H1 (cell line): ENCODE data around the gene C5. TPM values are rescaled to one million over a fixed set of nuclear protein-coding genes. Genes with fewer than 3 reads are reported as not detected.

Source experiments
- CTCF ChIA-PET: fragments of 300-600 bp; sonication (Branson Sonifier 250); formaldehyde crosslinking; loops from one replicate; lab custom pipeline; 2021; ENCODE audit not compliant: partially characterized antibody; lab: Charles Lee
- POLR2A ChIA-PET: fragments of 300-600 bp; sonication (Branson Sonifier 250); formaldehyde crosslinking; loops from one replicate; lab custom pipeline; 2021; ENCODE audit warnings: inconsistent platforms; ENCODE audit not compliant: partially characterized antibody; lab: Charles Lee
- DNase-seq, 2 experiments: peaks; one replicate each; pipeline versions ENCODE4 v3.0.0 to v3.0.0-alpha.2; 2010 to 2022; ENCODE audit warnings: low spot score in 2 of 2, low read depth in 1 of 2, mixed read lengths in 1 of 2
- FAIRE-seq: peaks from 2 replicates; lab custom pipeline; 2011; peaks lifted over from hg19 to GRCh38; lab: Jason Lieb, UNC
- H2AFZ ChIP-seq: 2 replicates; pipeline ENCODE4 v1.8.1; 2012; ENCODE audit warnings: low read length, inconsistent platforms
- H2AK5ac ChIP-seq: 2 replicates; pipeline ENCODE4 v1.6.1; 2013; ENCODE audit warnings: low read depth, low read length
- H2BK120ac ChIP-seq: replicated peaks from 2 replicates; pipeline ENCODE3; 2013; ENCODE audit warnings: low read depth, low read length, inconsistent platforms
- H2BK12ac ChIP-seq: 2 replicates; pipeline ENCODE4 v1.6.1; 2013; ENCODE audit warnings: low read depth, low read length
- H2BK15ac ChIP-seq: 2 replicates; pipeline ENCODE4 v1.6.1; 2013; ENCODE audit warnings: low read length
- H2BK20ac ChIP-seq: 2 replicates; pipeline ENCODE4 v1.6.1; 2013; ENCODE audit warnings: low read length
- H2BK5ac ChIP-seq: 2 replicates; pipeline ENCODE4 v1.6.1; 2013; ENCODE audit warnings: low read depth, low read length
- H3K14ac ChIP-seq: 2 replicates; pipeline ENCODE4 v1.6.1; 2013; ENCODE audit warnings: inconsistent platforms; ENCODE audit not compliant: insufficient read length
- H3K18ac ChIP-seq: 2 replicates; pipeline ENCODE4 v1.6.1; 2013; ENCODE audit warnings: low read length; ENCODE audit errors: extremely low read depth
- H3K23ac ChIP-seq: 2 replicates; pipeline ENCODE4 v1.6.1; 2013; ENCODE audit warnings: inconsistent platforms; ENCODE audit not compliant: insufficient read length
- H3K23me2 ChIP-seq: 2 replicates; pipeline ENCODE4 v1.6.1; 2013; ENCODE audit warnings: low read depth, low read length
- H3K27ac ChIP-seq: 2 replicates; pipeline ENCODE4 v1.6.1; 2011; ENCODE audit warnings: low read depth, low read length, inconsistent platforms
- H3K27me3 ChIP-seq, 4 experiments: replicated peaks in 1 of 4; 1 replicate in 1 of 4; 2 replicates in 3 of 4; pipeline versions ENCODE4 v1.6.1 to v1.8.1; 2011 to 2013; ENCODE audit warnings: low read length in 3 of 4, mild to moderate bottlenecking in 3 of 4, inconsistent platforms in 2 of 4, mixed read lengths in 2 of 4, moderate library complexity in 1 of 4; ENCODE audit not compliant: control insufficient read depth in 3 of 4, insufficient read depth in 3 of 4; ENCODE audit errors: extremely low read depth in 1 of 4
- H3K36me3 ChIP-seq, 4 experiments: 2 replicates each; pipeline versions ENCODE4 v1.6.1 to v1.8.1; 2011 to 2013; ENCODE audit warnings: mild to moderate bottlenecking in 4 of 4, low read length in 3 of 4, moderate library complexity in 2 of 4, control low read depth in 1 of 4, inconsistent platforms in 1 of 4; ENCODE audit not compliant: insufficient read depth in 4 of 4, control insufficient read depth in 2 of 4
- H3K4ac ChIP-seq: replicated peaks from 2 replicates; pipeline ENCODE3; 2013; ENCODE audit warnings: low read length, low read depth, mixed read lengths, inconsistent platforms; ENCODE audit not compliant: insufficient read length
- H3K4me1 ChIP-seq, 4 experiments: replicated peaks in 1 of 4; 1 replicate in 1 of 4; 2 replicates in 3 of 4; pipeline versions ENCODE4 v1.6.1 to v1.8.1; 2011 to 2013; ENCODE audit warnings: low read length in 3 of 4, inconsistent platforms in 2 of 4, mixed read lengths in 1 of 4; ENCODE audit not compliant: insufficient read depth in 4 of 4, control insufficient read depth in 3 of 4
- H3K4me2 ChIP-seq, 2 experiments: 2 replicates each; pipeline versions ENCODE4 v1.6.1 to v1.8.1; 2011 to 2013; ENCODE audit warnings: low read depth in 2 of 2, low read length in 2 of 2, control low read depth in 1 of 2, inconsistent platforms in 1 of 2, mild to moderate bottlenecking in 1 of 2; ENCODE audit not compliant: insufficient read depth in 1 of 2
- H3K4me3 ChIP-seq, 4 experiments: fragments of 200-600, 300-600 bp in 1 of 4; sonication (generic), shearing (Covaris generic), sonication (Bioruptor Twin) in 1 of 4; 2 replicates each; pipeline versions ENCODE4 v1.5.1 to v1.8.1; 2011 to 2016; ENCODE audit warnings: low read length in 4 of 4, low read depth in 3 of 4, control low read depth in 2 of 4, inconsistent platforms in 2 of 4, mild to moderate bottlenecking in 2 of 4, mixed read lengths in 1 of 4, moderate library complexity in 1 of 4; ENCODE audit not compliant: insufficient read depth in 2 of 4; ENCODE audit errors: extremely low read depth in 1 of 4
- H3K56ac ChIP-seq: replicated peaks from 2 replicates; pipeline ENCODE3; 2013; ENCODE audit warnings: low read depth, mild to moderate bottlenecking, mixed read lengths, low read length, inconsistent platforms; ENCODE audit not compliant: insufficient read length
- H3K79me1 ChIP-seq: 2 replicates; pipeline ENCODE4 v1.6.1; 2013; ENCODE audit warnings: low read depth, low read length, control low read depth
- H3K79me2 ChIP-seq, 2 experiments: 2 replicates each; pipeline versions ENCODE4 v1.6.1 to v1.8.1; 2012 to 2013; ENCODE audit warnings: low read length in 2 of 2, mild to moderate bottlenecking in 2 of 2, inconsistent platforms in 1 of 2; ENCODE audit not compliant: insufficient read depth in 2 of 2, control insufficient read depth in 1 of 2
- H3K9ac ChIP-seq, 4 experiments: replicated peaks in 1 of 4; 1 replicate in 1 of 4; 2 replicates in 3 of 4; pipeline versions ENCODE4 v1.6.1 to v1.8.1; 2011 to 2013; ENCODE audit warnings: low read depth in 3 of 4, low read length in 3 of 4, control low read depth in 2 of 4, mild to moderate bottlenecking in 2 of 4, moderate library complexity in 2 of 4, inconsistent platforms in 1 of 4; ENCODE audit errors: extremely low read depth in 1 of 4
- H3K9me3 ChIP-seq, 2 experiments: 2 replicates each; pipeline versions ENCODE4 v1.6.1 to v1.8.1; 2012 to 2013; ENCODE audit warnings: mild to moderate bottlenecking in 2 of 2, moderate library complexity in 2 of 2, control low read depth in 1 of 2, inconsistent platforms in 1 of 2, low read depth in 1 of 2, low read length in 1 of 2, mixed read lengths in 1 of 2; ENCODE audit not compliant: insufficient read depth in 2 of 2
- H4K20me1 ChIP-seq, 2 experiments: replicated peaks in 1 of 2; 2 replicates each; pipeline versions ENCODE3 to v1.8.1; 2011 to 2013; ENCODE audit warnings: inconsistent platforms in 2 of 2, low read length in 2 of 2, mild to moderate bottlenecking in 1 of 2; ENCODE audit not compliant: insufficient read depth in 2 of 2, control insufficient read depth in 1 of 2
- H4K5ac ChIP-seq: 2 replicates; pipeline ENCODE4 v1.6.1; 2013; ENCODE audit warnings: low read length, low read depth, mixed read lengths, inconsistent platforms; ENCODE audit not compliant: insufficient read length
- H4K8ac ChIP-seq: 2 replicates; pipeline ENCODE4 v1.8.0; 2013; ENCODE audit warnings: mild to moderate bottlenecking, moderate library complexity, low read length, inconsistent platforms; ENCODE audit not compliant: insufficient read depth; ENCODE audit errors: extremely low read depth
- H4K91ac ChIP-seq: replicated peaks from 2 replicates; pipeline ENCODE3; 2013; ENCODE audit warnings: low read length, mixed read lengths, inconsistent platforms; ENCODE audit not compliant: insufficient read length
- EGR1 ChIP-seq: IDR thresholded peaks from 2 replicates; pipeline ENCODE4 v1.6.1; 2011; ENCODE audit warnings: low read depth, low read length, borderline replicate concordance
- GTF2F1 ChIP-seq: IDR thresholded peaks from 2 replicates; pipeline ENCODE4 v1.6.1; 2012; ENCODE audit warnings: low read depth, low read length, improper control_type of control experiment, borderline replicate concordance
- POLR2AphosphoS5 ChIP-seq: IDR thresholded peaks from 2 replicates; pipeline ENCODE4 v1.6.1; 2011; ENCODE audit warnings: low read depth, low read length
- RFX5 ChIP-seq: IDR thresholded peaks from 2 replicates; pipeline ENCODE4 v1.6.1; 2011; ENCODE audit warnings: low read depth, low read length, improper control_type of control experiment, borderline replicate concordance
- TAF1 ChIP-seq: IDR thresholded peaks from 2 replicates; pipeline ENCODE4 v1.6.1; 2011; ENCODE audit warnings: mild to moderate bottlenecking, low read depth, low read length
- TAF7 ChIP-seq: optimal IDR thresholded peaks from 2 replicates; pipeline ENCODE3; 2011; ENCODE audit warnings: low read depth, mild to moderate bottlenecking, inconsistent platforms, low read length, moderate library complexity, borderline replicate concordance
- WGBS, 2 experiments: shearing (Covaris generic) in 1 of 2; methylation state at CpG; one replicate each; pipeline versions ENCODE4 v1.1.6 to v1.1.7; 2013 to 2015; ENCODE audit warnings: low lambda C conversion rate in 2 of 2, mixed read lengths in 2 of 2, inconsistent platforms in 1 of 2, low coverage in 1 of 2, missing lambda C conversion rate in 1 of 2; ENCODE audit not compliant: insufficient replicate concordance in 2 of 2, insufficient coverage in 1 of 2, insufficient read length in 1 of 2; ENCODE audit errors: extremely low coverage in 1 of 2, missing lambda C conversion rate in 1 of 2; 5-methylcytosine and 5-hydroxymethylcytosine counted together
- polyA plus RNA-seq, 7 experiments: library from polyadenylated mRNA; depleted of rRNA in 3 of 7; stranded (reverse) in 5 of 7; unstranded in 2 of 7; fragments of >200 nt in 5 of 7; fragments of 200-250 nt in 2 of 7; gene quantifications; 1 replicate in 5 of 7; 2 replicates in 1 of 7; 4 replicates in 1 of 7; pipeline versions ENCODE4 v1.2.1 to v1.2.3, GENCODE V29; 2011 to 2013; ENCODE audit warnings: missing spikeins in 2 of 7, mixed read lengths in 2 of 7
- total RNA-seq: library from RNA; stranded (reverse); fragmentation: NEBNext Ultra II Directional; extraction: Animal tissue kit (Norgen Biotek cat#: 25700); gene quantifications from 2 replicates; pipeline ENCODE4 v1.2.1, GENCODE V29; 2021
- TF ChIP-seq, protein P1 (sequence below): IDR thresholded peaks from 2 replicates; pipeline ENCODE4 v1.6.1; 2012; ENCODE audit warnings: low read length, inconsistent platforms

C5 gene
- total and polyA plus RNA-seq, 2 of the 8 experiments (the other 6 are each of a cell fraction or from before 2014, with no cell fraction given): 0.24 to 0.35 TPM

DNA sequence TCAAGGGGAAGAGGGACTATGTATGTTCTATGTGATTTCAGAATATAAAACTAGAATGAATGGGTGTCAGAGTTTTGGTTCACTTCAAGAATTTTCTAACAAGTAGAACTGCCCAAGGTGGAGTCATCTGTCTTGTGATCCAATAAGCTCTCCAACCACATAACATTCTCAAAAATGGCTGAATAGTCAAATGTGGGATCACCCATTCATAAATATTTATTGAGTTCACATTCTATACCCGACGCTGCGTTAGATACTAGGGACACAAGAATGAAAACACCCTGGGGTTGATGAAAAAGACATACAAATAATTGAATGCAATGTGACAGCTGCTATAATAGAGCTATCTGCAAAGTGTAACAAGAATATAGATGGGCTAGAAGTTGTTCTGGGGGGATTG, 88.1 kb downstream of the C5 start:
- Histone ChIP-seq H3K23me2 (no peaks in the 10 kb centered on the region), H2BK15ac (no peak overlapping the region), H2BK20ac (no peak overlapping the region), H2AFZ (no peak overlapping the region), H3K79me2 (no peaks in the 10 kb centered on the region), H3K4me1 (peaks cover 2 to 9% (median 5%) of the 10 kb centered on the region in 4 experiments; a peak in 4 of 7 replicates), H4K5ac (no peak overlapping the region), H3K56ac (no peak overlapping the region), H2BK120ac (no peak overlapping the region), H3K4me3 (no peak overlapping the region), H2AK5ac (no peak overlapping the region), H4K20me1 (no peaks in the 10 kb centered on the region), H3K4ac (no peak overlapping the region), H3K27me3 (no peaks in the 10 kb centered on the region), H3K9me3 (no peaks in the 10 kb centered on the region), H2BK12ac (no peak overlapping the region), H4K91ac (no peak overlapping the region), H3K14ac (no peak overlapping the region), H3K36me3 (no peaks in the 10 kb centered on the region), H3K18ac (no peak overlapping the region), H3K9ac (no peak overlapping the region), H3K23ac (no peak overlapping the region), H4K8ac (no peak overlapping the region), H2BK5ac (no peak overlapping the region), H3K4me2 (no peak overlapping the region), H3K27ac (no peak overlapping the region), H3K79me1 (no peaks in the 10 kb centered on the region)
- no peak for DNase-seq
- TF ChIP-seq POLR2AphosphoS5 (no peak), EGR1 (no peak), TAF7 (no peak), GTF2F1 (no peak), TAF1 (no peak), RFX5 (no peak)
- TF ChIP-seq, protein P1, sequence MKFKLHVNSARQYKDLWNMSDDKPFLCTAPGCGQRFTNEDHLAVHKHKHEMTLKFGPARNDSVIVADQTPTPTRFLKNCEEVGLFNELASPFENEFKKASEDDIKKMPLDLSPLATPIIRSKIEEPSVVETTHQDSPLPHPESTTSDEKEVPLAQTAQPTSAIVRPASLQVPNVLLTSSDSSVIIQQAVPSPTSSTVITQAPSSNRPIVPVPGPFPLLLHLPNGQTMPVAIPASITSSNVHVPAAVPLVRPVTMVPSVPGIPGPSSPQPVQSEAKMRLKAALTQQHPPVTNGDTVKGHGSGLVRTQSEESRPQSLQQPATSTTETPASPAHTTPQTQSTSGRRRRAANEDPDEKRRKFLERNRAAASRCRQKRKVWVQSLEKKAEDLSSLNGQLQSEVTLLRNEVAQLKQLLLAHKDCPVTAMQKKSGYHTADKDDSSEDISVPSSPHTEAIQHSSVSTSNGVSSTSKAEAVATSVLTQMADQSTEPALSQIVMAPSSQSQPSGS: no peak
- no peak for FAIRE-seq
- ChIA-PET POLR2A (no interaction called here), CTCF (interaction anchor here (1.0 kb wide), 1 partner anchor 98 kb away, joined by 3 read pairs; no protein-coding TSS in a partner anchor)
- 96% methylated on average over 3 of the region's 3 CpGs; no CpG with 5 or more reads in 1 of the 2 experiments for WGBS, 2 experiments
